HepG2 (cell line): ENCODE results near the gene FAM114A1. TPM values are rescaled to one million over a fixed set of nuclear protein-coding genes. Genes with fewer than 3 reads are reported as not detected.
A peak's percentile ranks its signal among the peaks of the same experiment; 100 is the strongest.

Source experiments
- ATAC-seq: fragments of 200-7000 bp; cut with Tn5 transposase; 3 replicates; pipeline ENCODE4 v1.9.1; 2020; ENCODE audit warnings: mild to moderate bottlenecking, moderate library complexity
- BruUV-seq: library from RNA; stranded (reverse); fragments of 400-500 nt; replicated peaks from 2 replicates; lab custom pipeline; 2021; lab: Mats Ljungman, UMichigan
- CTCF ChIA-PET: fragments of 300-600 bp; formaldehyde crosslinking; extraction: SDS; loops from one replicate; lab custom pipeline; 2021; ENCODE audit warnings: low total read pairs, inconsistent platforms, low intra/inter-chr PET ratio; lab: Yijun Ruan, JAX
- POLR2A ChIA-PET: fragments of 350-600 bp; sonication (Branson Sonifier 250); formaldehyde crosslinking; loops from one replicate; lab custom pipeline; 2020; ENCODE audit warnings: antibody characterized with exemption, inconsistent platforms; lab: Yijun Ruan, JAX
- DNase-seq: peaks from one replicate; pipeline ENCODE4 v3.0.0-alpha.2; 2015; ENCODE audit warnings: low spot score
- FAIRE-seq: peaks from 3 replicates; lab custom pipeline; 2011; peaks lifted over from hg19 to GRCh38; lab: Jason Lieb, UNC
- H2AFZ ChIP-seq: one replicate; pipeline ENCODE4 v1.6.1; 2011; ENCODE audit warnings: low read length, inconsistent platforms
- H3K27ac ChIP-seq: fragments of 300-600 bp; 3 replicates; pipeline ENCODE4 v1.8.0; 2011; ENCODE audit warnings: mixed run types, mild to moderate bottlenecking, mixed read lengths, low read length, inconsistent platforms; ENCODE audit not compliant: insufficient read depth; ENCODE audit errors: extremely low read length
- H3K27me3 ChIP-seq, 2 experiments: fragments of 200-600 bp in 1 of 2; 2 replicates in 1 of 2; 3 replicates in 1 of 2; pipeline versions ENCODE4 v1.6.0 to v1.8.0; 2011; ENCODE audit warnings: low read length in 2 of 2, mild to moderate bottlenecking in 2 of 2, moderate library complexity in 2 of 2, inconsistent platforms in 1 of 2; ENCODE audit not compliant: insufficient read depth in 2 of 2, control insufficient read depth in 1 of 2
- H3K36me3 ChIP-seq, 2 experiments: fragments of 200-600 bp in 1 of 2; replicated peaks in 1 of 2; 2 replicates in 1 of 2; 3 replicates in 1 of 2; pipeline versions ENCODE4 v1.5.1 to v1.8.0; 2011; ENCODE audit warnings: low read length in 2 of 2, inconsistent platforms in 1 of 2; ENCODE audit not compliant: insufficient read depth in 2 of 2, control insufficient read depth in 1 of 2
- H3K4me1 ChIP-seq: 2 replicates; pipeline ENCODE4 v1.5.1; 2012; ENCODE audit warnings: low read length, inconsistent platforms; ENCODE audit not compliant: insufficient read depth
- H3K4me2 ChIP-seq: 2 replicates; pipeline ENCODE4 v1.6.0; 2011; ENCODE audit warnings: low read depth, low read length, inconsistent platforms
- H3K4me3 ChIP-seq, 3 experiments: fragments of 200-600 bp in 1 of 3; sonication (generic), shearing (Covaris generic) in 1 of 3; replicated peaks in 1 of 3; 2 replicates each; pipeline ENCODE4 v1.5.1; 2011 to 2016; ENCODE audit warnings: low read length in 3 of 3, inconsistent platforms in 2 of 3, low read depth in 2 of 3, mild to moderate bottlenecking in 2 of 3, control low read depth in 1 of 3, mixed read lengths in 1 of 3; ENCODE audit not compliant: insufficient read depth in 1 of 3
- H3K79me2 ChIP-seq: one replicate; pipeline ENCODE4 v1.6.1; 2011; ENCODE audit warnings: low read length, inconsistent platforms; ENCODE audit not compliant: insufficient read depth
- H3K9ac ChIP-seq: 2 replicates; pipeline ENCODE4 v1.6.0; 2011; ENCODE audit warnings: mild to moderate bottlenecking, low read depth, low read length, inconsistent platforms; ENCODE audit not compliant: insufficient read depth
- H3K9me3 ChIP-seq: 2 replicates; pipeline ENCODE4 v1.5.1; 2012; ENCODE audit warnings: mild to moderate bottlenecking, low read length
- H4K20me1 ChIP-seq: 2 replicates; pipeline ENCODE4 v1.6.0; 2011; ENCODE audit warnings: inconsistent platforms, mild to moderate bottlenecking, low read length, moderate library complexity; ENCODE audit not compliant: insufficient read depth
- ATRX ChIP-seq: sonication (generic); formaldehyde crosslinking; IDR thresholded peaks from 2 replicates; pipeline ENCODE4 v1.4.0; 2020; ENCODE audit warnings: missing genetic modification reagents, borderline replicate concordance
- GTF2F1 ChIP-seq: fragments of 150-350 bp; IDR thresholded peaks from 2 replicates; pipeline ENCODE4 v1.6.1; 2014; ENCODE audit warnings: low read length
- GTF3A ChIP-seq: sonication (generic); formaldehyde crosslinking; conservative IDR thresholded peaks from 2 replicates; pipeline ENCODE4 v1.4.0; 2020; ENCODE audit warnings: mild to moderate bottlenecking, missing genetic modification reagents
- PATZ1 ChIP-seq: sonication (generic); formaldehyde crosslinking; IDR thresholded peaks from 2 replicates; pipeline ENCODE4 v1.4.0; 2020; ENCODE audit warnings: missing genetic modification reagents
- POLR2A ChIP-seq, 2 experiments: IDR thresholded peaks; 2 replicates each; pipeline ENCODE4 v1.6.1; 2011; ENCODE audit warnings: low read depth in 2 of 2, low read length in 2 of 2, mild to moderate bottlenecking in 1 of 2, moderate library complexity in 1 of 2; ENCODE audit not compliant: insufficient read depth in 1 of 2
- POLR2AphosphoS5 ChIP-seq: IDR thresholded peaks from 2 replicates; pipeline ENCODE4 v1.6.1; 2012; ENCODE audit warnings: low read depth, low read length
- PRPF4 ChIP-seq: fragments of 200-400 bp; formaldehyde crosslinking; IDR thresholded peaks from 2 replicates; pipeline ENCODE4 v1.6.1; 2016; ENCODE audit warnings: low read length, low read depth; ENCODE audit not compliant: poor library complexity, severe bottlenecking
- RBM22 ChIP-seq: fragments of 200-400 bp; formaldehyde crosslinking; optimal IDR thresholded peaks from 2 replicates; pipeline ENCODE3; 2017; ENCODE audit warnings: mild to moderate bottlenecking, low read length, moderate library complexity
- SMAD9 ChIP-seq: sonication (generic); formaldehyde crosslinking; IDR thresholded peaks from 2 replicates; pipeline ENCODE4 v1.5.1; 2020; ENCODE audit warnings: mild to moderate bottlenecking, missing genetic modification reagents
- SNAPC2 ChIP-seq: sonication (generic); formaldehyde crosslinking; IDR thresholded peaks from 2 replicates; pipeline ENCODE4 v1.8.1; 2022; ENCODE audit warnings: mild to moderate bottlenecking, missing genetic modification reagents
- SP140L ChIP-seq: sonication (generic); formaldehyde crosslinking; IDR thresholded peaks from 2 replicates; pipeline ENCODE4 v1.4.0; 2020; ENCODE audit warnings: missing genetic modification reagents, borderline replicate concordance
- TARDBP ChIP-seq: sonication (generic); formaldehyde crosslinking; IDR thresholded peaks from 2 replicates; pipeline ENCODE4 v1.8.0; 2022; ENCODE audit warnings: mild to moderate bottlenecking, missing genetic modification reagents
- ZBTB7B ChIP-seq: sonication (generic); formaldehyde crosslinking; IDR thresholded peaks from 2 replicates; pipeline ENCODE4 v1.4.0; 2020; ENCODE audit warnings: missing genetic modification reagents
- ZGPAT ChIP-seq: IDR thresholded peaks from 2 replicates; pipeline ENCODE4 v1.6.1; 2016; ENCODE audit warnings: mild to moderate bottlenecking
- ZNF746 ChIP-seq: sonication (generic); formaldehyde crosslinking; IDR thresholded peaks from 2 replicates; pipeline ENCODE4 v1.8.0; 2022; ENCODE audit warnings: mild to moderate bottlenecking, missing genetic modification reagents
- WGBS: methylation state at CpG from one replicate; pipeline ENCODE4 v1.1.6; 2017; ENCODE audit warnings: low lambda C conversion rate; 5-methylcytosine and 5-hydroxymethylcytosine counted together
- in situ Hi-C: cut with HindIII; loops from 2 replicates; pipeline ENCODE4 v1.10.0; 2017; ENCODE audit warnings: low pct_unique_long_range_greater_than_20kb; ENCODE audit not compliant: extremely low pct_ligation_motif_present
- intact Hi-C: fragments of 100-400 bp; cut with micrococcal nuclease; formaldehyde crosslinking; loops from one replicate; pipeline ENCODE4 v1.10.0; 2022; ENCODE audit not compliant: unreplicated experiment
- polyA plus RNA-seq, 8 experiments: library from polyadenylated mRNA; depleted of rRNA in 3 of 8; stranded (reverse) in 7 of 8; unstranded in 1 of 8; fragments of >200 nt; fragmentation: Illumina TruSeq in 4 of 8; extraction: Trizol in 4 of 8; gene quantifications; 2 replicates each; pipeline versions ENCODE4 v1.2.1 to v1.2.3, GENCODE V29; 2011 to 2016; ENCODE audit warnings: low read depth in 4 of 8, missing spikeins in 1 of 8, mixed read lengths in 1 of 8; ENCODE audit not compliant: insufficient read depth in 1 of 8
- total RNA-seq, 5 experiments: library from RNA; depleted of rRNA; stranded (reverse); fragments of >200 nt; fragmentation: Illumina TruSeq; extraction: Trizol; gene quantifications; 2 replicates each; pipeline ENCODE4 v1.2.3, GENCODE V29; 2016; ENCODE audit warnings: low read depth in 1 of 5
- TF ChIP-seq, protein P1 (sequence below): sonication (generic); formaldehyde crosslinking; IDR thresholded peaks from 2 replicates; pipeline ENCODE4 v1.4.0; 2020; ENCODE audit warnings: mild to moderate bottlenecking, missing genetic modification reagents

FAM114A1 gene
- total and polyA plus RNA-seq, 2 of the 13 experiments (the other 11 are each of a cell fraction or from before 2014, with no cell fraction given): 61.0 to 76.9 TPM

DNA sequence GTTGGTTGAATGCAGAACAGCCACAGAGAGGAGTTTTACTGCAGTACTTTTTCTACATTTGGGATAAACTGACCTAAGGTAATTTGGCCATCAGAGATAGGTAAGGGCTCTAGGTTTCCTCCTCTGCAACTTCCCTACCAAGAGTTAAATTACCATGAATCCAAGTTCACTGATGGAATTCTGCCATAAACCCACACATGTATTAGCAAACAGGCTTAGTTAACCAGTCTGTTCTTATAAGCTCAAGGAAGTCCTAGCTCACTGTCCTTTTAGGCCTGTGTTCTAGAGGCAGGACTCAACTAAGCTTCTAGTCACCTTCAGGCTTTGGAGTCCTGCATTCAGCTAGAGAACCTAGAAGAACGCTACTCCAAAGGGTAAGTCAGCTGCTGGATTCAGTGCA is 4.0 kb downstream of the FAM114A1 start:
- intact Hi-C loops: no loop called here
- Histone ChIP-seq H2AFZ (no peak overlapping the region), H3K79me2 (peaks cover 62% of the 10 kb centered on the region), H3K4me3 (no peak overlapping the region), H3K9ac (no peak overlapping the region), H3K27me3 (no peaks in the 10 kb centered on the region), H4K20me1 (peaks cover 12% of the 10 kb centered on the region), H3K36me3 (peaks cover 7% of the 10 kb centered on the region in 2 experiments), H3K4me2 (no peak overlapping the region), H3K9me3 (no peaks in the 10 kb centered on the region), H3K4me1 (peaks cover 79% of the 10 kb centered on the region)
- 92% methylated on average over 1 of the region's 1 CpG for WGBS
- no TSS peak for BruUV-seq
- ATAC-seq: no peak
- ChIA-PET CTCF (no interaction called here), POLR2A (interaction anchor here (1.5 kb wide), 1 partner anchor 18 kb away, joined by 3 read pairs; no protein-coding TSS in a partner anchor)
- TF ChIP-seq ZNF746 (CRISPR knock-in tag): no peak
- peak; percentile 25 for TF ChIP-seq RBM22
- TF ChIP-seq SP140L (CRISPR knock-in tag): no peak
- TF ChIP-seq POLR2AphosphoS5: peak; percentile 15; the same call in 1 of the 2 replicates
- TF ChIP-seq POLR2A (IDR thresholded peaks at IDR 0.05; ENCODE audit: insufficient read depth in 1 of 2, low read depth in 2 of 2, low read length in 2 of 2): peak; percentile 25 to 35; a peak in 2 of 4 replicates
- TF ChIP-seq ZBTB7B (CRISPR knock-in tag): no peak
- TF ChIP-seq PRPF4: peak; percentile 23
- TF ChIP-seq, all 625 proteins: peak for 4
- no peak for DNase-seq
- in situ Hi-C loops: no loop called here
- peak overlapping the region; percentile 31 for H3K27ac ChIP-seq
- FAIRE-seq: no peak

DNA sequence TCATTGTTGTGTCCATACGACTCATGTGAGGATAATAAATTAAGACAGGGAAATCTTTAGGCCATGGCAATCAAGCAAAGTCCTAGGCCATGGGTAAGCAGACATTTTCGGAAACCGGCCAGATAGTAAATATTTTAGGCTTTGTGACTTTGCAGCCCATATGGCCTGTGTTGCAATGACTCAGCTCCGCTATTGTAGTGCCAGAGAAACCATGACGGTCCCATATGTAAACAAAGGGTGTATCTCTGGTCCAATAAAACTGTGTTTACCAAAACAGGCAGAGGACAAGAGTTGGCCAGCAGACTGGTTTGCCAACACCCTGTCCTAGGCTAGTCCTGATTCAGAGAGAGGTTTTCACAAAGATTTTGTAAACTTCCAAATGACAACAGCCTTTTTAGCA is 5.0 kb downstream of the FAM114A1 start:
- peak; percentile 84 for ATAC-seq
- H3K36me3 ChIP-seq: peaks cover 9 to 11% of the 10 kb centered on the region in 2 experiments
- peaks cover 73% of the 10 kb centered on the region for H3K4me1 ChIP-seq
- H3K27ac ChIP-seq: peak overlapping the region; percentile 75
- peak; percentile 88 for DNase-seq
- peak overlapping the region in 1 of 3 experiments; percentile 11; a peak in 1 of 6 replicates for H3K4me3 ChIP-seq
- H3K79me2 ChIP-seq: peaks cover 61% of the 10 kb centered on the region
- WGBS: 20% methylated on average over 5 of the region's 5 CpGs
- intact Hi-C loops: no loop called here
- ChIA-PET POLR2A (interaction anchor here (1.1 kb wide), 1 partner anchor 17 kb away, joined by 4 read pairs; no protein-coding TSS in a partner anchor), CTCF (no interaction called here)
- peak overlapping the region; percentile 67 for H3K4me2 ChIP-seq
- H3K9me3 ChIP-seq: no peaks in the 10 kb centered on the region
- BruUV-seq: no TSS peak
- peak; percentile 88 for FAIRE-seq
- peak overlapping the region; percentile 35 for H3K9ac ChIP-seq
- no peak overlapping the region for H2AFZ ChIP-seq
- H3K27me3 ChIP-seq: no peaks in the 10 kb centered on the region
- H4K20me1 ChIP-seq: peaks cover 12% of the 10 kb centered on the region
- in situ Hi-C loops: no loop called here
- no peak for TF ChIP-seq SMAD9 (CRISPR knock-in tag)
- TF ChIP-seq TARDBP: no peak; the same call in 1 of the 2 replicates
- TF ChIP-seq SNAPC2 (CRISPR knock-in tag): no peak
- no peak for TF ChIP-seq GTF2F1
- no peak for TF ChIP-seq ZGPAT (CRISPR knock-in tag)
- no peak for TF ChIP-seq PATZ1 (CRISPR knock-in tag)
- TF ChIP-seq, protein P1, sequence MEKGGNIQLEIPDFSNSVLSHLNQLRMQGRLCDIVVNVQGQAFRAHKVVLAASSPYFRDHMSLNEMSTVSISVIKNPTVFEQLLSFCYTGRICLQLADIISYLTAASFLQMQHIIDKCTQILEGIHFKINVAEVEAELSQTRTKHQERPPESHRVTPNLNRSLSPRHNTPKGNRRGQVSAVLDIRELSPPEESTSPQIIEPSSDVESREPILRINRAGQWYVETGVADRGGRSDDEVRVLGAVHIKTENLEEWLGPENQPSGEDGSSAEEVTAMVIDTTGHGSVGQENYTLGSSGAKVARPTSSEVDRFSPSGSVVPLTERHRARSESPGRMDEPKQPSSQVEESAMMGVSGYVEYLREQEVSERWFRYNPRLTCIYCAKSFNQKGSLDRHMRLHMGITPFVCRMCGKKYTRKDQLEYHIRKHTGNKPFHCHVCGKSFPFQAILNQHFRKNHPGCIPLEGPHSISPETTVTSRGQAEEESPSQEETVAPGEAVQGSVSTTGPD: peak; percentile 96
- no peak for TF ChIP-seq ATRX (CRISPR knock-in tag)
- TF ChIP-seq GTF3A (CRISPR knock-in tag): no peak
